SK-N-SH treated with all-trans-retinoic acid at 6 μM for 48 hours (cell line): ENCODE results near the gene AKAP6.
A peak's percentile ranks its signal among the peaks of the same experiment; 100 is the strongest.

Experiments
- ATAC-seq: fragments of 200-7000 bp; cut with Tn5 transposase; 3 replicates; pipeline ENCODE4 v1.9.1; 2020; ENCODE audit warnings: mild to moderate bottlenecking, moderate library complexity
- ARNTL ChIP-seq: fragments of 450-650 bp; formaldehyde crosslinking; IDR thresholded peaks from 2 replicates; pipeline ENCODE4 v1.5.0; 2020; ENCODE audit warnings: low read depth, mild to moderate bottlenecking, moderate library complexity, borderline replicate concordance
- BACH2 ChIP-seq: fragments of 250-450 bp; sonication (Bioruptor Pico); IDR thresholded peaks from 2 replicates; pipeline ENCODE4 v1.9.0; 2021; ENCODE audit warnings: mild to moderate bottlenecking, borderline replicate concordance
- CSDC2 ChIP-seq: fragments of 250-450 bp; sonication (Bioruptor Pico); IDR thresholded peaks from 2 replicates; pipeline ENCODE4 v1.5.0; 2020; ENCODE audit warnings: mild to moderate bottlenecking, moderate library complexity
- CSRNP3 ChIP-seq: fragments of 250-450 bp; sonication (Bioruptor Pico); IDR thresholded peaks from 2 replicates; pipeline ENCODE4 v1.5.1; 2021; ENCODE audit warnings: mild to moderate bottlenecking, moderate library complexity
- ESRRG ChIP-seq: fragments of 250-450 bp; sonication (Bioruptor Pico); IDR thresholded peaks from 2 replicates; pipeline ENCODE4 v1.6.1; 2021; ENCODE audit warnings: mild to moderate bottlenecking
- GLIS3 ChIP-seq: fragments of 250-450 bp; sonication (Bioruptor Pico); IDR thresholded peaks from 2 replicates; pipeline ENCODE4 v1.5.0; 2020; ENCODE audit warnings: mild to moderate bottlenecking, moderate library complexity
- ISL1 ChIP-seq: fragments of 250-450 bp; sonication (Bioruptor Pico); IDR thresholded peaks from 2 replicates; pipeline ENCODE4 v2.1.2; 2022; ENCODE audit warnings: mild to moderate bottlenecking, moderate library complexity
- OSR1 ChIP-seq: fragments of 250-450 bp; sonication (Bioruptor Pico); IDR thresholded peaks from 2 replicates; pipeline ENCODE4 v1.8.0; 2022; ENCODE audit warnings: moderate library complexity, mild to moderate bottlenecking, inconsistent platforms
- PATZ1 ChIP-seq: fragments of 250-450 bp; sonication (Bioruptor Pico); IDR thresholded peaks from 2 replicates; pipeline ENCODE4 v1.8.0; 2020; ENCODE audit warnings: mild to moderate bottlenecking, moderate library complexity, borderline replicate concordance
- POU6F1 ChIP-seq: fragments of 250-450 bp; sonication (Bioruptor Pico); IDR thresholded peaks from 2 replicates; pipeline ENCODE4 v1.8.0; 2021; ENCODE audit warnings: low read depth, mild to moderate bottlenecking, moderate library complexity, borderline replicate concordance
- PPARA ChIP-seq: fragments of 250-450 bp; sonication (Bioruptor Pico); IDR thresholded peaks from 2 replicates; pipeline ENCODE4 v1.5.0; 2020; ENCODE audit warnings: mild to moderate bottlenecking, borderline replicate concordance
- RARB ChIP-seq: fragments of 250-450 bp; sonication (Bioruptor Pico); IDR thresholded peaks from 2 replicates; pipeline ENCODE4 v1.8.0; 2021; ENCODE audit warnings: mild to moderate bottlenecking, moderate library complexity
- SNAI2 ChIP-seq: fragments of 250-450 bp; sonication (Bioruptor Pico); IDR thresholded peaks from 2 replicates; pipeline ENCODE4 v1.5.0; 2020; ENCODE audit warnings: mild to moderate bottlenecking, moderate library complexity
- TCF4 ChIP-seq: fragments of 250-450 bp; sonication (Bioruptor Pico); IDR thresholded peaks from 2 replicates; pipeline ENCODE4 v1.8.0; 2021; ENCODE audit warnings: mild to moderate bottlenecking, moderate library complexity, borderline replicate concordance
- TOX ChIP-seq: fragments of 250-450 bp; sonication (Bioruptor Pico); IDR thresholded peaks from 2 replicates; pipeline ENCODE4 v1.8.0; 2021; ENCODE audit warnings: mild to moderate bottlenecking, moderate library complexity, borderline replicate concordance
- ZFP3 ChIP-seq: fragments of 250-450 bp; sonication (Bioruptor Pico); IDR thresholded peaks from 2 replicates; pipeline ENCODE4 v1.5.0; 2020; ENCODE audit warnings: mild to moderate bottlenecking, moderate library complexity
- ZFP30 ChIP-seq: fragments of 450-650 bp; formaldehyde crosslinking; IDR thresholded peaks from 2 replicates; pipeline ENCODE4 v1.5.0; 2022; ENCODE audit warnings: mild to moderate bottlenecking, moderate library complexity
- ZNF565 ChIP-seq: fragments of 450-650 bp; formaldehyde crosslinking; conservative IDR thresholded peaks from 2 replicates; pipeline ENCODE4 v1.5.0; 2020; ENCODE audit warnings: low read depth, mild to moderate bottlenecking, moderate library complexity
- ZNF70 ChIP-seq: fragments of 450-650 bp; formaldehyde crosslinking; IDR thresholded peaks from 2 replicates; pipeline ENCODE4 v1.5.0; 2020; ENCODE audit warnings: mild to moderate bottlenecking, moderate library complexity
- ZNF8 ChIP-seq: fragments of 450-650 bp; formaldehyde crosslinking; IDR thresholded peaks from 2 replicates; pipeline ENCODE4 v1.5.0; 2020; ENCODE audit warnings: mild to moderate bottlenecking, moderate library complexity
- TF ChIP-seq, protein P1 (sequence below): fragments of 250-450 bp; sonication (Bioruptor Pico); IDR thresholded peaks from 2 replicates; pipeline ENCODE4 v1.5.0; 2020; ENCODE audit warnings: mild to moderate bottlenecking, moderate library complexity
- TF ChIP-seq, protein P2 (sequence below): fragments of 250-450 bp; sonication (Bioruptor Pico); IDR thresholded peaks from 2 replicates; pipeline ENCODE4 v1.5.1; 2020; ENCODE audit warnings: low read depth, mild to moderate bottlenecking, moderate library complexity

The AKAP6 gene

DNA sequence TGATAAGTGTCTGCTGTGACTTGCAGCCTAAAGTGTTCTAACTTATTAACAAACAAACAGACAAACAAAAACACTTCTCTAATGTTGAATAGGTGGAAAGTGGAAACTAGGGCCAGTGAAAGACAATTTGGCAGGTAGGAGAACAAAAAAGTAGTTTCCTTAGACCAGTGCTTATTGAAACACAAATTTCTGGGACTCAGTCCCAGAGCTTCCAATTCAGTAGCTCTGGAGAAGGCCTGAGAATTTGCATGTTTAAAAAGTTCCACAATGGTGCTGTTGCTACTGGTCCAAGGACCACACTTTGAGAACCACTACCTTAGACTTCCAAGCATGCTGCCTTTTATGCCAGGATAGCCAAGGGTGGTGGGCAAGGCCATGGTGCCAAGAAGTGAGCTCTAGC, 67.8 kb downstream of the AKAP6 start (continued):
- TF ChIP-seq, protein P1, sequence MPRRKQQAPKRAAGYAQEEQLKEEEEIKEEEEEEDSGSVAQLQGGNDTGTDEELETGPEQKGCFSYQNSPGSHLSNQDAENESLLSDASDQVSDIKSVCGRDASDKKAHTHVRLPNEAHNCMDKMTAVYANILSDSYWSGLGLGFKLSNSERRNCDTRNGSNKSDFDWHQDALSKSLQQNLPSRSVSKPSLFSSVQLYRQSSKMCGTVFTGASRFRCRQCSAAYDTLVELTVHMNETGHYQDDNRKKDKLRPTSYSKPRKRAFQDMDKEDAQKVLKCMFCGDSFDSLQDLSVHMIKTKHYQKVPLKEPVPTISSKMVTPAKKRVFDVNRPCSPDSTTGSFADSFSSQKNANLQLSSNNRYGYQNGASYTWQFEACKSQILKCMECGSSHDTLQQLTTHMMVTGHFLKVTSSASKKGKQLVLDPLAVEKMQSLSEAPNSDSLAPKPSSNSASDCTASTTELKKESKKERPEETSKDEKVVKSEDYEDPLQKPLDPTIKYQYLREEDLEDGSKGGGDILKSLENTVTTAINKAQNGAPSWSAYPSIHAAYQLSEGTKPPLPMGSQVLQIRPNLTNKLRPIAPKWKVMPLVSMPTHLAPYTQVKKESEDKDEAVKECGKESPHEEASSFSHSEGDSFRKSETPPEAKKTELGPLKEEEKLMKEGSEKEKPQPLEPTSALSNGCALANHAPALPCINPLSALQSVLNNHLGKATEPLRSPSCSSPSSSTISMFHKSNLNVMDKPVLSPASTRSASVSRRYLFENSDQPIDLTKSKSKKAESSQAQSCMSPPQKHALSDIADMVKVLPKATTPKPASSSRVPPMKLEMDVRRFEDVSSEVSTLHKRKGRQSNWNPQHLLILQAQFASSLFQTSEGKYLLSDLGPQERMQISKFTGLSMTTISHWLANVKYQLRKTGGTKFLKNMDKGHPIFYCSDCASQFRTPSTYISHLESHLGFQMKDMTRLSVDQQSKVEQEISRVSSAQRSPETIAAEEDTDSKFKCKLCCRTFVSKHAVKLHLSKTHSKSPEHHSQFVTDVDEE (CRISPR knock-in tag) = no peak

DNA sequence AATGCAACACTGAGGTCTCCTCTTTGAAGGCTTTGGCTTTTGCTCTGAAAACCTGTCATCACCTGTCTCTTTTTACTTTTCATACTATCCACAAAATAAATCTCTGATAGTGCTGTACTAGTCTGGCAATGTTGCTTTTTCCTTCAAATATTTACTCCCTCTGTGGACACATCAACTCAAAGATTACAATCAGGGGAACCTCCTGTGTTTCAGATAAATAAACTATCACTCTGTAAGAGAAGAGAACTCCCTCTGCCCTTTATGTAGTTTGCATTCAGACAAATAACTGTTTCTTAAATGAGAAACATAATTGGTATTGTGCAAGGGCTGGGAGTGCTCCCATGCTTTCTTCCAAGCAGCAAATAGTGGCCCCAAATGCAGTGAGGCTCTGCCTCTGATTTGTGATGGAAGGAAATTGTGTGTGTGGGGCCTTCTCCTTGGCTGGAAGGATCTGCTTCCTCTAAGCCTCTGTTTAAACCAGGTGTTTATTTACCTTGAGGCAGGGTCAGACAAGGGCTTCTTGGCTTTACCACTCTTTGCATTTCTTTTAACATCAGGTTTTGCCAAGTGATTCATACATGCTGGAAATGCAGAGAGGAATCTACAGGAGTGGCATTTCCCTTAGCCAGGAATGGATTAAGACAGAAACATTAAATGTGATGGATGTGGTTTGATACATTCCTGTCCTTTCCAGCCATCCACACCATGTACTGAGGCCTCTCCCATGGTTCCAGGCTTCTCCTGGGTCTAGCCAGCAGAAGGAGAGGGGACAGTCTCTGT, 69.0 kb downstream of the AKAP6 start:
- ATAC-seq = peak; percentile 92

More for the DNA sequence above, 69.0 kb downstream of the AKAP6 start:
- TF ChIP-seq SNAI2 (CRISPR knock-in tag) = peak; percentile 50; the same call in 1 of the 2 replicates
- TF ChIP-seq ZNF8 (CRISPR knock-in tag) = no peak
- TF ChIP-seq OSR1 = no peak
- TF ChIP-seq ZNF70 (CRISPR knock-in tag) = no peak
- TF ChIP-seq GLIS3 (CRISPR knock-in tag) = no peak
- TF ChIP-seq, protein P1 (CRISPR knock-in tag) = no peak
- TF ChIP-seq ISL1 = peak; percentile 67; the same call in 1 of the 2 replicates
- TF ChIP-seq ZFP3 = no peak; the same call in 1 of the 2 replicates
- 0 out of 2 replicates have a peak, but pooled peaks have one; percentile 23 for TF ChIP-seq TOX
- TF ChIP-seq TCF4 (CRISPR knock-in tag) = no peak
- no peak for TF ChIP-seq CSRNP3
- peak; percentile 10; the same call in 1 of the 2 replicates for TF ChIP-seq POU6F1 (CRISPR knock-in tag)
- no peak; the same call in 1 of the 2 replicates for TF ChIP-seq RARB (CRISPR knock-in tag)
- TF ChIP-seq, protein P2, sequence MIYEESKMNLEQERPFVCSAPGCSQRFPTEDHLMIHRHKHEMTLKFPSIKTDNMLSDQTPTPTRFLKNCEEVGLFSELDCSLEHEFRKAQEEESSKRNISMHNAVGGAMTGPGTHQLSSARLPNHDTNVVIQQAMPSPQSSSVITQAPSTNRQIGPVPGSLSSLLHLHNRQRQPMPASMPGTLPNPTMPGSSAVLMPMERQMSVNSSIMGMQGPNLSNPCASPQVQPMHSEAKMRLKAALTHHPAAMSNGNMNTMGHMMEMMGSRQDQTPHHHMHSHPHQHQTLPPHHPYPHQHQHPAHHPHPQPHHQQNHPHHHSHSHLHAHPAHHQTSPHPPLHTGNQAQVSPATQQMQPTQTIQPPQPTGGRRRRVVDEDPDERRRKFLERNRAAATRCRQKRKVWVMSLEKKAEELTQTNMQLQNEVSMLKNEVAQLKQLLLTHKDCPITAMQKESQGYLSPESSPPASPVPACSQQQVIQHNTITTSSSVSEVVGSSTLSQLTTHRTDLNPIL (CRISPR knock-in tag) = no peak
- 0 out of 2 replicates have a peak, but pooled peaks have one; percentile 38 for TF ChIP-seq CSDC2 (CRISPR knock-in tag)
- no peak for TF ChIP-seq ZNF565
- no peak for TF ChIP-seq ARNTL
- no peak for TF ChIP-seq BACH2 (CRISPR knock-in tag)
- TF ChIP-seq PATZ1 (CRISPR knock-in tag) = no peak
- no peak for TF ChIP-seq ZFP30 (CRISPR knock-in tag)
- TF ChIP-seq ESRRG (CRISPR knock-in tag) = no peak
- no peak for TF ChIP-seq PPARA (CRISPR knock-in tag)
